ENCODE measurements around the gene CD28.

GRCh38 chr2:203758841-203759689 lies 52.6 kb downstream of the CD28 start:
- TF ChIP-seq CTCF (IDR thresholded peaks at IDR 0.05) (no peak), POLR2A (IDR thresholded peaks at IDR 0.05) (no peak)
